Measurements from ENCODE around the gene PLK5. TPM values are rescaled to one million over a fixed set of nuclear protein-coding genes. Genes with fewer than 3 reads are reported as not detected.

The PLK5 gene
- total and polyA plus RNA-seq, 2 experiments from 2014 or later: 0.97 to 1.2 TPM

DNA sequence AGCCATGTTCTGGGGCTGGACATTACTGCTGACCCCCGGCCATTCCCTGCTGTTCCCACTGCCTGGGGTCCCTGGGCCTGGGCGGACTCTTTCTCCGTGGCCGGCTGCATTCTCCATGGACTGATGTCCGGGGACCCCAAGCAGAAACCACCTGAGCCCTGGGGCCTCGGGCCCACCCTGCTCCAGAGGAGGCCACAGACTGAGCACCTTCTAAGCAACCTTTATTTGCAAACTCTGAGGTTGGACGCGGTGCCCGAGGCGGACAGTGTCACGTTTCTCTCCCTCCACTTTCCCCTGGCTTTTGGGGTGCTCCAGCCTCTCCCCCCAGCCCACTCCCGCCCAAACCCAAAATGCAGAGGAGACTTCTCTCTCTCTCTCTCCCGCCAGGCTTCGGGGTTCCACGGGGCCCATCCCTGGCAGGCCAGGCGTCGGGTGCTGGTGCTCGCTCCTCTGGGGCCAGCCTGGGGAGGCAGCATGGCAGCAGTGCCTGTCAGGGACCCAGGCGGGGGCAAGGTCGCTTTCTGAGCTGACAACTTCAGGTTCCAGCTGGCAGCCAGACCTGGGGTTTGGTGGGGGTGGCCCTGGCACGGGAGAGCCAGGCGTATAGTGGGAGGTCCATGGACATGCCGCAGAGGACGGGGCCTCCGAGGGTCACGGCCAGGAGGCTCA is 42.5 kb upstream of the PLK5 start:
- H3K79me2 ChIP-seq (replicated peaks; ENCODE audit: insufficient read depth): peaks cover 19% of the 10 kb centered on the region
- no peak overlapping the region for H3K27ac ChIP-seq (ENCODE audit: low read depth)
- ATAC-seq (no peak), DNase-seq (ENCODE audit: low spot score) (no peak)
- H3K9me2 ChIP-seq (ENCODE audit: insufficient read depth): no peaks in the 10 kb centered on the region
- TF ChIP-seq, protein P1, sequence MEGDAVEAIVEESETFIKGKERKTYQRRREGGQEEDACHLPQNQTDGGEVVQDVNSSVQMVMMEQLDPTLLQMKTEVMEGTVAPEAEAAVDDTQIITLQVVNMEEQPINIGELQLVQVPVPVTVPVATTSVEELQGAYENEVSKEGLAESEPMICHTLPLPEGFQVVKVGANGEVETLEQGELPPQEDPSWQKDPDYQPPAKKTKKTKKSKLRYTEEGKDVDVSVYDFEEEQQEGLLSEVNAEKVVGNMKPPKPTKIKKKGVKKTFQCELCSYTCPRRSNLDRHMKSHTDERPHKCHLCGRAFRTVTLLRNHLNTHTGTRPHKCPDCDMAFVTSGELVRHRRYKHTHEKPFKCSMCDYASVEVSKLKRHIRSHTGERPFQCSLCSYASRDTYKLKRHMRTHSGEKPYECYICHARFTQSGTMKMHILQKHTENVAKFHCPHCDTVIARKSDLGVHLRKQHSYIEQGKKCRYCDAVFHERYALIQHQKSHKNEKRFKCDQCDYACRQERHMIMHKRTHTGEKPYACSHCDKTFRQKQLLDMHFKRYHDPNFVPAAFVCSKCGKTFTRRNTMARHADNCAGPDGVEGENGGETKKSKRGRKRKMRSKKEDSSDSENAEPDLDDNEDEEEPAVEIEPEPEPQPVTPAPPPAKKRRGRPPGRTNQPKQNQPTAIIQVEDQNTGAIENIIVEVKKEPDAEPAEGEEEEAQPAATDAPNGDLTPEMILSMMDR (conservative IDR thresholded peaks at IDR 0.05; ENCODE audit: low read depth in 2 of 2): no peak
- TF ChIP-seq ZNF331 (CRISPR knock-in tag; IDR thresholded peaks at IDR 0.05; ENCODE audit: low read depth): no peak
- TF ChIP-seq POLR2AphosphoS5 (IDR thresholded peaks at IDR 0.05; ENCODE audit: low read depth): no peak
- H3K27me3 ChIP-seq (ENCODE audit: insufficient read depth): no peaks in the 10 kb centered on the region
- no peak overlapping the region for H3K4me2 ChIP-seq
- peaks cover 17% of the 10 kb centered on the region for H4K20me1 ChIP-seq (replicated peaks; ENCODE audit: insufficient read depth)
- Mint-ChIP-seq H3K27me3 (ENCODE audit: insufficient read depth, low read depth, poor library complexity) (peaks cover 6% of the 10 kb centered on the region), H3K36me3 (ENCODE audit: low read depth) (peaks cover 6% of the 10 kb centered on the region; the same call in 2 of the 3 replicates), H3K27ac (no peak overlapping the region), H3K4me1 (peaks cover 4% of the 10 kb centered on the region; the same call in 2 of the 3 replicates), H3K4me3 (no peak overlapping the region), H3K9me3 (no peaks in the 10 kb centered on the region; the same call in 2 of the 3 replicates)
- no peak overlapping the region for H3K4me3 ChIP-seq
- peaks cover 12% of the 10 kb centered on the region; the same call in 1 of the 2 replicates for H3F3A ChIP-seq (replicated peaks; ENCODE audit: low read depth)
- peaks cover 4% of the 10 kb centered on the region; the same call in 1 of the 2 replicates for H3K4me1 ChIP-seq (ENCODE audit: insufficient read depth)
- H3K36me3 ChIP-seq (ENCODE audit: insufficient read depth): 0 out of 2 replicates have a peak, but pooled peaks cover 5% of the 10 kb centered on the region
- no peak overlapping the region for H2AFZ ChIP-seq

DNA sequence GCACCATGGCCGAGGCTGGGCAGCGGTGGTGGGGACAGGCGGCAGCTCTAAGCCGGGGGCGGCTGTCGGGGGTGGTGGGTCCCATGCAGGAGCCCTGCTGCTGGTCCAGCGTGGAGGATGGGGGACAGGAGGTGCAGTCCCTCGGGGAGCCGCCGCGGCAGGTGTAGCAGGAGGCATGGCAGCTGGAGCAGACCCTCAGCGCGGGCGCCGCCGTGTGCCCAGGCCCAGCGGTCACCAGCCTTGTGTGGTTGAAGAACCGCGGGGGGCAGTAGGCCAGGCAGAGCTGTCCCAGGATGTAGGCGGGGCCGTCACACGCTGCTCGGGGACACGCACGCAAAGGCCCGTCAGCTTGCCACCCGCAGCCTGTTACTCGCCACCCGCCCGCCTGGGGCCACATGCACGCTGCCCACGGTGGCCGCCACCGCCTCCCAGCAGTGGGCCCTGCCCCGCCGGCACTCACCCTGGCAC is 42.0 kb upstream of the PLK5 start:
- H3K4me1 Mint-ChIP-seq: peaks cover 4% of the 10 kb centered on the region; the same call in 2 of the 3 replicates
- no peaks in the 10 kb centered on the region; the same call in 2 of the 3 replicates for H3K9me3 Mint-ChIP-seq
- ATAC-seq (no peak), DNase-seq (ENCODE audit: low spot score) (no peak)
- H3K36me3 Mint-ChIP-seq (ENCODE audit: low read depth): peaks cover 6% of the 10 kb centered on the region; the same call in 2 of the 3 replicates
- H3K27ac Mint-ChIP-seq: no peak overlapping the region
- Histone ChIP-seq H3F3A (replicated peaks; ENCODE audit: low read depth) (peaks cover 12% of the 10 kb centered on the region; the same call in 1 of the 2 replicates), H3K4me1 (ENCODE audit: insufficient read depth) (peaks cover 4% of the 10 kb centered on the region; the same call in 1 of the 2 replicates), H3K36me3 (ENCODE audit: insufficient read depth) (0 out of 2 replicates have a peak, but pooled peaks cover 5% of the 10 kb centered on the region), H3K4me2 (no peak overlapping the region), H3K9me2 (ENCODE audit: insufficient read depth) (no peaks in the 10 kb centered on the region), H3K27me3 (ENCODE audit: insufficient read depth) (no peaks in the 10 kb centered on the region), H4K20me1 (replicated peaks; ENCODE audit: insufficient read depth) (peaks cover 11% of the 10 kb centered on the region), H3K4me3 (no peak overlapping the region), H3K79me2 (replicated peaks; ENCODE audit: insufficient read depth) (peaks cover 16% of the 10 kb centered on the region), H2AFZ (no peak overlapping the region), H3K27ac (ENCODE audit: low read depth) (no peak overlapping the region)
- peaks cover 7% of the 10 kb centered on the region for H3K27me3 Mint-ChIP-seq (ENCODE audit: insufficient read depth, low read depth, poor library complexity)
- H3K4me3 Mint-ChIP-seq: no peak overlapping the region
- TF ChIP-seq, protein P2, sequence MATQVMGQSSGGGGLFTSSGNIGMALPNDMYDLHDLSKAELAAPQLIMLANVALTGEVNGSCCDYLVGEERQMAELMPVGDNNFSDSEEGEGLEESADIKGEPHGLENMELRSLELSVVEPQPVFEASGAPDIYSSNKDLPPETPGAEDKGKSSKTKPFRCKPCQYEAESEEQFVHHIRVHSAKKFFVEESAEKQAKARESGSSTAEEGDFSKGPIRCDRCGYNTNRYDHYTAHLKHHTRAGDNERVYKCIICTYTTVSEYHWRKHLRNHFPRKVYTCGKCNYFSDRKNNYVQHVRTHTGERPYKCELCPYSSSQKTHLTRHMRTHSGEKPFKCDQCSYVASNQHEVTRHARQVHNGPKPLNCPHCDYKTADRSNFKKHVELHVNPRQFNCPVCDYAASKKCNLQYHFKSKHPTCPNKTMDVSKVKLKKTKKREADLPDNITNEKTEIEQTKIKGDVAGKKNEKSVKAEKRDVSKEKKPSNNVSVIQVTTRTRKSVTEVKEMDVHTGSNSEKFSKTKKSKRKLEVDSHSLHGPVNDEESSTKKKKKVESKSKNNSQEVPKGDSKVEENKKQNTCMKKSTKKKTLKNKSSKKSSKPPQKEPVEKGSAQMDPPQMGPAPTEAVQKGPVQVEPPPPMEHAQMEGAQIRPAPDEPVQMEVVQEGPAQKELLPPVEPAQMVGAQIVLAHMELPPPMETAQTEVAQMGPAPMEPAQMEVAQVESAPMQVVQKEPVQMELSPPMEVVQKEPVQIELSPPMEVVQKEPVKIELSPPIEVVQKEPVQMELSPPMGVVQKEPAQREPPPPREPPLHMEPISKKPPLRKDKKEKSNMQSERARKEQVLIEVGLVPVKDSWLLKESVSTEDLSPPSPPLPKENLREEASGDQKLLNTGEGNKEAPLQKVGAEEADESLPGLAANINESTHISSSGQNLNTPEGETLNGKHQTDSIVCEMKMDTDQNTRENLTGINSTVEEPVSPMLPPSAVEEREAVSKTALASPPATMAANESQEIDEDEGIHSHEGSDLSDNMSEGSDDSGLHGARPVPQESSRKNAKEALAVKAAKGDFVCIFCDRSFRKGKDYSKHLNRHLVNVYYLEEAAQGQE (IDR thresholded peaks at IDR 0.05; ENCODE audit: unreplicated experiment): no peak
- TF ChIP-seq, protein P3, sequence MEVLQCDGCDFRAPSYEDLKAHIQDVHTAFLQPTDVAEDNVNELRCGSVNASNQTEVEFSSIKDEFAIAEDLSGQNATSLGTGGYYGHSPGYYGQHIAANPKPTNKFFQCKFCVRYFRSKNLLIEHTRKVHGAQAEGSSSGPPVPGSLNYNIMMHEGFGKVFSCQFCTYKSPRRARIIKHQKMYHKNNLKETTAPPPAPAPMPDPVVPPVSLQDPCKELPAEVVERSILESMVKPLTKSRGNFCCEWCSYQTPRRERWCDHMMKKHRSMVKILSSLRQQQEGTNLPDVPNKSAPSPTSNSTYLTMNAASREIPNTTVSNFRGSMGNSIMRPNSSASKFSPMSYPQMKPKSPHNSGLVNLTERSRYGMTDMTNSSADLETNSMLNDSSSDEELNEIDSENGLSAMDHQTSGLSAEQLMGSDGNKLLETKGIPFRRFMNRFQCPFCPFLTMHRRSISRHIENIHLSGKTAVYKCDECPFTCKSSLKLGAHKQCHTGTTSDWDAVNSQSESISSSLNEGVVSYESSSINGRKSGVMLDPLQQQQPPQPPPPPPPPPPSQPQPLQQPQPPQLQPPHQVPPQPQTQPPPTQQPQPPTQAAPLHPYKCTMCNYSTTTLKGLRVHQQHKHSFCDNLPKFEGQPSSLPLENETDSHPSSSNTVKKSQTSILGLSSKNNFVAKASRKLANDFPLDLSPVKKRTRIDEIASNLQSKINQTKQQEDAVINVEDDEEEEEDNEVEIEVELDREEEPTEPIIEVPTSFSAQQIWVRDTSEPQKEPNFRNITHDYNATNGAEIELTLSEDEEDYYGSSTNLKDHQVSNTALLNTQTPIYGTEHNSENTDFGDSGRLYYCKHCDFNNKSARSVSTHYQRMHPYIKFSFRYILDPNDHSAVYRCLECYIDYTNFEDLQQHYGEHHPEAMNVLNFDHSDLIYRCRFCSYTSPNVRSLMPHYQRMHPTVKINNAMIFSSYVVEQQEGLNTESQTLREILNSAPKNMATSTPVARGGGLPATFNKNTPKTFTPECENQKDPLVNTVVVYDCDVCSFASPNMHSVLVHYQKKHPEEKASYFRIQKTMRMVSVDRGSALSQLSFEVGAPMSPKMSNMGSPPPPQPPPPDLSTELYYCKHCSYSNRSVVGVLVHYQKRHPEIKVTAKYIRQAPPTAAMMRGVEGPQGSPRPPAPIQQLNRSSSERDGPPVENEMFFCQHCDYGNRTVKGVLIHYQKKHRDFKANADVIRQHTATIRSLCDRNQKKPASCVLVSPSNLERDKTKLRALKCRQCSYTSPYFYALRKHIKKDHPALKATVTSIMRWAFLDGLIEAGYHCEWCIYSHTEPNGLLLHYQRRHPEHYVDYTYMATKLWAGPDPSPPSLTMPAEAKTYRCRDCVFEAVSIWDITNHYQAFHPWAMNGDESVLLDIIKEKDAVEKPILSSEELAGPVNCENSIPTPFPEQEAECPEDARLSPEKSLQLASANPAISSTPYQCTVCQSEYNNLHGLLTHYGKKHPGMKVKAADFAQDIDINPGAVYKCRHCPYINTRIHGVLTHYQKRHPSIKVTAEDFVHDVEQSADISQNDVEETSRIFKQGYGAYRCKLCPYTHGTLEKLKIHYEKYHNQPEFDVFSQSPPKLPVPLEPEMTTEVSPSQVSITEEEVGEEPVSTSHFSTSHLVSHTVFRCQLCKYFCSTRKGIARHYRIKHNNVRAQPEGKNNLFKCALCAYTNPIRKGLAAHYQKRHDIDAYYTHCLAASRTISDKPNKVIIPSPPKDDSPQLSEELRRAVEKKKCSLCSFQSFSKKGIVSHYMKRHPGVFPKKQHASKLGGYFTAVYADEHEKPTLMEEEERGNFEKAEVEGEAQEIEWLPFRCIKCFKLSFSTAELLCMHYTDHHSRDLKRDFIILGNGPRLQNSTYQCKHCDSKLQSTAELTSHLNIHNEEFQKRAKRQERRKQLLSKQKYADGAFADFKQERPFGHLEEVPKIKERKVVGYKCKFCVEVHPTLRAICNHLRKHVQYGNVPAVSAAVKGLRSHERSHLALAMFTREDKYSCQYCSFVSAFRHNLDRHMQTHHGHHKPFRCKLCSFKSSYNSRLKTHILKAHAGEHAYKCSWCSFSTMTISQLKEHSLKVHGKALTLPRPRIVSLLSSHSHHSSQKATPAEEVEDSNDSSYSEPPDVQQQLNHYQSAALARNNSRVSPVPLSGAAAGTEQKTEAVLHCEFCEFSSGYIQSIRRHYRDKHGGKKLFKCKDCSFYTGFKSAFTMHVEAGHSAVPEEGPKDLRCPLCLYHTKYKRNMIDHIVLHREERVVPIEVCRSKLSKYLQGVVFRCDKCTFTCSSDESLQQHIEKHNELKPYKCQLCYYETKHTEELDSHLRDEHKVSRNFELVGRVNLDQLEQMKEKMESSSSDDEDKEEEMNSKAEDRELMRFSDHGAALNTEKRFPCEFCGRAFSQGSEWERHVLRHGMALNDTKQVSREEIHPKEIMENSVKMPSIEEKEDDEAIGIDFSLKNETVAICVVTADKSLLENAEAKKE (CRISPR knock-in tag; IDR thresholded peaks at IDR 0.05): no peak
- TF ChIP-seq JUNB (IDR thresholded peaks at IDR 0.05; ENCODE audit: unreplicated experiment) (no peak), CREB1 (CRISPR knock-in tag; IDR thresholded peaks at IDR 0.05; ENCODE audit: low read depth) (no peak), POLR2AphosphoS5 (IDR thresholded peaks at IDR 0.05; ENCODE audit: low read depth) (no peak)

Data from GM23338 (cell line).